ENCODE data around the gene LMF1. TPM values are rescaled to one million over a fixed set of nuclear protein-coding genes. Genes with fewer than 3 reads are reported as not detected.

The LMF1 gene
- total and polyA plus RNA-seq, 9 of the 15 experiments (the other 6 are each of a cell fraction or from before 2014, with no cell fraction given) = 0.11 to 1.6 (median 0.55) TPM; not detected in 1

DNA sequence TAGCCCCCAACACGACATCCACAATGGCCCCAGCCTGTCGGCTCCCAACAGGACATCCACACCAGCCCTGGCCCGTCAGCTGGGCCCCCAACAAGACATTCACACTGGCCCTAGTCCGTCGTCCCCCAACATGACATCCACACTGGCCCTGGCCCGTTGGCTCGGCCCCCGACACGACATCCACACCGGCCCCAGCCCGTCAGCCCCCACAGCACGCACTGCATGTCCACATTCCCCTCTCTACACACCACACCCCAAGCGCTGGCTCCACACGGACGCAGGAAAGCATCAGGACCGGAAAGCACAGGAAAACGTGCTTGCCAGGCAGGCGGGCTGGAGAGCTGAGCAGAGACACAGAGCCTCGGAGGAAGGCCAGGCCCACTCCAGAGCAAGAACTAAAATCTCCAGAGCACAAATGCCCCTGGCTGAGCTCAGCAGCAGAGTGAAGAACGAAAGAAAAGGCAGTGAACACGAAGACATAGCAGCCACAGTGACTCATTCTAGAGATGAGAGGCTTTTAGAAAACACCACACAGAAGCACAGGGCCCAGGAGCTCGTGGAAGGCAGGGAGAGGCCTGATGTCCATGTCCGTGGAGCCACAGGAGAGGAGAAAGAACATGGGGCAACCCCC lies 50.6 kb downstream of the LMF1 start (continued):
- TF ChIP-seq FOXO4 (CRISPR knock-in tag; IDR thresholded peaks at IDR 0.05) (no peak), ZNF445 (CRISPR knock-in tag; IDR thresholded peaks at IDR 0.05; ENCODE audit: low read depth) (no peak), RBM15 (IDR thresholded peaks at IDR 0.05; ENCODE audit: insufficient read depth, low read length) (no peak)

- CTCF ChIA-PET (ENCODE audit: low intra/inter-chr PET ratio) = no interaction called here
- TF ChIP-seq ZNF75A (CRISPR knock-in tag; IDR thresholded peaks at IDR 0.05) = no peak
- TF ChIP-seq TRIM24 (IDR thresholded peaks at IDR 0.05) = no peak
- no peak for TF ChIP-seq KDM1A (IDR thresholded peaks at IDR 0.05)
- no peak for TF ChIP-seq ZNF253 (CRISPR knock-in tag; conservative IDR thresholded peaks at IDR 0.05)
- TF ChIP-seq GTF2A2 (tag; IDR thresholded peaks at IDR 0.05) = no peak
- no peak for TF ChIP-seq ZNF77 (CRISPR knock-in tag; IDR thresholded peaks at IDR 0.05)
- no peak for TF ChIP-seq POLR3G (IDR thresholded peaks at IDR 0.05; ENCODE audit: extremely low read depth, insufficient read length, insufficient replicate concordance)
- TF ChIP-seq GTF2E2 (tag; IDR thresholded peaks at IDR 0.05) = no peak
- no peak for TF ChIP-seq PTRF (tag; IDR thresholded peaks at IDR 0.05)
- TF ChIP-seq, protein P1, sequence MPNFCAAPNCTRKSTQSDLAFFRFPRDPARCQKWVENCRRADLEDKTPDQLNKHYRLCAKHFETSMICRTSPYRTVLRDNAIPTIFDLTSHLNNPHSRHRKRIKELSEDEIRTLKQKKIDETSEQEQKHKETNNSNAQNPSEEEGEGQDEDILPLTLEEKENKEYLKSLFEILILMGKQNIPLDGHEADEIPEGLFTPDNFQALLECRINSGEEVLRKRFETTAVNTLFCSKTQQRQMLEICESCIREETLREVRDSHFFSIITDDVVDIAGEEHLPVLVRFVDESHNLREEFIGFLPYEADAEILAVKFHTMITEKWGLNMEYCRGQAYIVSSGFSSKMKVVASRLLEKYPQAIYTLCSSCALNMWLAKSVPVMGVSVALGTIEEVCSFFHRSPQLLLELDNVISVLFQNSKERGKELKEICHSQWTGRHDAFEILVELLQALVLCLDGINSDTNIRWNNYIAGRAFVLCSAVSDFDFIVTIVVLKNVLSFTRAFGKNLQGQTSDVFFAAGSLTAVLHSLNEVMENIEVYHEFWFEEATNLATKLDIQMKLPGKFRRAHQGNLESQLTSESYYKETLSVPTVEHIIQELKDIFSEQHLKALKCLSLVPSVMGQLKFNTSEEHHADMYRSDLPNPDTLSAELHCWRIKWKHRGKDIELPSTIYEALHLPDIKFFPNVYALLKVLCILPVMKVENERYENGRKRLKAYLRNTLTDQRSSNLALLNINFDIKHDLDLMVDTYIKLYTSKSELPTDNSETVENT (CRISPR knock-in tag; IDR thresholded peaks at IDR 0.05) = no peak
- no peak for TF ChIP-seq DDX20 (tag; IDR thresholded peaks at IDR 0.05; ENCODE audit: low read depth)
- TF ChIP-seq SMAD4 (CRISPR knock-in tag; conservative IDR thresholded peaks at IDR 0.05) = no peak
- TF ChIP-seq ZKSCAN3 (CRISPR knock-in tag; IDR thresholded peaks at IDR 0.05) = no peak
- no peak for TF ChIP-seq HBP1 (CRISPR knock-in tag; IDR thresholded peaks at IDR 0.05)
- TF ChIP-seq SAFB (IDR thresholded peaks at IDR 0.05; ENCODE audit: borderline replicate concordance, low read depth, low read length) = no peak
Measured at GRCh38 chr16:919658-920050, 51.1 kb downstream of the LMF1 start.

More at GRCh38 chr16:919658-920050, 51.1 kb downstream of the LMF1 start:
- no peak for ATAC-seq
- no peak overlapping the region for H3K4me2 ChIP-seq (ENCODE audit: insufficient read depth, low read length)
- DNase-seq (ENCODE audit: extremely low read depth in 1 of 4, low spot score in 3 of 4) = no peak
- in situ Hi-C loops (cut with MboI) (no loop called here), intact Hi-C loops (cut with micrococcal nuclease) (no loop called here)
- no peaks in the 10 kb centered on the region for H3K9me1 ChIP-seq (ENCODE audit: control insufficient read depth, insufficient read depth, low read length)
- no peaks in the 10 kb centered on the region for H3K9me3 ChIP-seq (replicated peaks; ENCODE audit: control insufficient read depth, insufficient read depth, low read depth, low read length)
- no peak overlapping the region for H3K27ac ChIP-seq (ENCODE audit: extremely low read depth, low read depth, low read length)
- H2AFZ ChIP-seq (ENCODE audit: low read depth, low read length) = no peak overlapping the region
- FAIRE-seq = no peak
- BruUV-seq (replicated peaks) = no TSS peak
- peaks cover 0 to 30% of the 10 kb centered on the region in 2 experiments; a peak in 1 of 5 replicates for H3K4me1 ChIP-seq (replicated peaks in 1 of 2; ENCODE audit: control insufficient read depth in 2 of 2, insufficient read depth in 2 of 2, low read length in 2 of 2)
- no peaks in the 10 kb centered on the region for H3K79me2 ChIP-seq (ENCODE audit: control insufficient read depth, insufficient read depth, low read length)
- 2% methylated on average over 8 of the region's 15 CpGs for WGBS (ENCODE audit: insufficient coverage, low coverage, missing lambda C conversion rate)
- H3K27me3 ChIP-seq (ENCODE audit: control insufficient read depth in 2 of 2, insufficient read depth in 2 of 2, low read length in 2 of 2) = peaks cover 51 to 95% of the 10 kb centered on the region in 2 experiments
- H3K36me3 ChIP-seq (ENCODE audit: control insufficient read depth, insufficient read depth, low read length) = no peaks in the 10 kb centered on the region
- POLR2A ChIA-PET = interaction anchor here (0.6 kb wide), 1 partner anchor 205 kb away, joined by 3 read pairs; the partner anchor contains the start of gene METRN
- peaks cover 8% of the 10 kb centered on the region for H4K20me1 ChIP-seq (replicated peaks; ENCODE audit: control insufficient read depth, insufficient read depth, low read length)
- no peak overlapping the region; a peak in 1 of 4 replicates for H3K9ac ChIP-seq (ENCODE audit: insufficient read depth in 1 of 2, low read depth in 2 of 2, low read length in 2 of 2)
- H3K4me3 ChIP-seq = no peak overlapping the region

All from K562 (cell line).